ENCODE data around the gene ACSF2. TPM values are rescaled to one million over a fixed set of nuclear protein-coding genes. Genes with fewer than 3 reads are reported as not detected.

ACSF2 gene
- 100 to 1,000 TPM in 1 of 4 donors, 10 to 100 TPM in 3; 40.8 to 121 (median 64.3) TPM for total RNA-seq

- no peak for TF ChIP-seq POLR2A (IDR thresholded peaks at IDR 0.05)
- TF ChIP-seq, protein P1, sequence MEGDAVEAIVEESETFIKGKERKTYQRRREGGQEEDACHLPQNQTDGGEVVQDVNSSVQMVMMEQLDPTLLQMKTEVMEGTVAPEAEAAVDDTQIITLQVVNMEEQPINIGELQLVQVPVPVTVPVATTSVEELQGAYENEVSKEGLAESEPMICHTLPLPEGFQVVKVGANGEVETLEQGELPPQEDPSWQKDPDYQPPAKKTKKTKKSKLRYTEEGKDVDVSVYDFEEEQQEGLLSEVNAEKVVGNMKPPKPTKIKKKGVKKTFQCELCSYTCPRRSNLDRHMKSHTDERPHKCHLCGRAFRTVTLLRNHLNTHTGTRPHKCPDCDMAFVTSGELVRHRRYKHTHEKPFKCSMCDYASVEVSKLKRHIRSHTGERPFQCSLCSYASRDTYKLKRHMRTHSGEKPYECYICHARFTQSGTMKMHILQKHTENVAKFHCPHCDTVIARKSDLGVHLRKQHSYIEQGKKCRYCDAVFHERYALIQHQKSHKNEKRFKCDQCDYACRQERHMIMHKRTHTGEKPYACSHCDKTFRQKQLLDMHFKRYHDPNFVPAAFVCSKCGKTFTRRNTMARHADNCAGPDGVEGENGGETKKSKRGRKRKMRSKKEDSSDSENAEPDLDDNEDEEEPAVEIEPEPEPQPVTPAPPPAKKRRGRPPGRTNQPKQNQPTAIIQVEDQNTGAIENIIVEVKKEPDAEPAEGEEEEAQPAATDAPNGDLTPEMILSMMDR (IDR thresholded peaks at IDR 0.05): no peak
- peak; percentile 74 to 93 for DNase-seq (ENCODE audit: low spot score in 2 of 2)
- WGBS, 2 donors: 0 to 1% methylated on average over 43 to 61 of the region's 70 CpGs
- peak within 1 kb of the TSS; percentile 60 for H3K4me3 ChIP-seq (ENCODE audit: low read depth, poor library complexity, severe bottlenecking)
- intact Hi-C loops (cut with DNase I; ENCODE audit: low total_unique reads): no loop called here
Measured at GRCh38 chr17:50425682-50426471, at the start of gene ACSF2. Gene ACSF2, plus strand, starts transcription at chr17:50426218. Its CDS starts 44 bp downstream, at chr17:50426262.

GRCh38 chr17:50379351-50380132 is 46.5 kb upstream of the ACSF2 start:
- intact Hi-C loops (cut with DNase I; ENCODE audit: low total_unique reads): no loop called here
- TF ChIP-seq POLR2A (IDR thresholded peaks at IDR 0.05): no peak
- TF ChIP-seq, protein P1 (IDR thresholded peaks at IDR 0.05): no peak
- WGBS, 2 donors: 94 to 96% methylated on average over 6 of the region's 6 CpGs
- no peak for DNase-seq (ENCODE audit: low spot score in 2 of 2)
- no peak overlapping the region for H3K4me3 ChIP-seq (ENCODE audit: low read depth, poor library complexity, severe bottlenecking)

GRCh38 chr17:50380369-50381259 is 45.4 kb upstream of the ACSF2 start:
- TF ChIP-seq, protein P1 (IDR thresholded peaks at IDR 0.05): no peak
- no peak for TF ChIP-seq POLR2A (IDR thresholded peaks at IDR 0.05)
- 87% methylated on average over 13 of the region's 13 CpGs for WGBS, 2 donors
- no peak for DNase-seq (ENCODE audit: low spot score in 2 of 2)
- no peak overlapping the region for H3K4me3 ChIP-seq (ENCODE audit: low read depth, poor library complexity, severe bottlenecking)
- intact Hi-C loops (cut with DNase I; ENCODE audit: low total_unique reads): no loop called here

- WGBS, 2 donors: 85 to 89% methylated on average over 7 of the region's 7 CpGs
- DNase-seq (ENCODE audit: low spot score in 2 of 2): no peak
- no peak overlapping the region for H3K4me3 ChIP-seq (ENCODE audit: low read depth, poor library complexity, severe bottlenecking)
- TF ChIP-seq POLR2A (IDR thresholded peaks at IDR 0.05): no peak
- intact Hi-C loops (cut with DNase I; ENCODE audit: low total_unique reads): no loop called here
Measured at GRCh38 chr17:50381260-50381815, 44.7 kb upstream of the ACSF2 start.

GRCh38 chr17:50381920-50382319 is 44.1 kb upstream of the ACSF2 start:
- no peak overlapping the region for H3K4me3 ChIP-seq (ENCODE audit: low read depth, poor library complexity, severe bottlenecking)
- intact Hi-C loops (cut with DNase I; ENCODE audit: low total_unique reads): no loop called here
- no peak for TF ChIP-seq POLR2A (IDR thresholded peaks at IDR 0.05)
- TF ChIP-seq, protein P1 (IDR thresholded peaks at IDR 0.05): no peak
- no peak for DNase-seq (ENCODE audit: low spot score in 2 of 2)
- WGBS, 2 donors: 25 to 34% methylated on average over 3 of the region's 3 CpGs
